HEK293 (cell line): ENCODE measurements around the gene COMMD3.

ENCODE experiments used
- CTCF ChIA-PET: fragments of 350-600 bp; formaldehyde crosslinking; extraction: SDS; loops from one replicate; lab custom pipeline; 2021; ENCODE audit warnings: antibody characterized with exemption; lab: Yijun Ruan, JAX
- POLR2A ChIA-PET: fragments of 300-600 bp; formaldehyde crosslinking; extraction: SDS; loops from one replicate; lab custom pipeline; 2020; ENCODE audit warnings: antibody characterized with exemption, inconsistent platforms; lab: Yijun Ruan, JAX
- H3K27ac ChIP-seq: fragments of 200-500 bp; sonication (Bioruptor generic); 2 replicates; pipeline ENCODE4 v1.5.1; 2014; ENCODE audit warnings: low read depth, low read length, control low read depth, inconsistent platforms; ENCODE audit errors: extremely low read depth
- H3K36me3 ChIP-seq, 2 experiments: fragments of 200-500 bp in 1 of 2; sonication (Bioruptor generic) in 1 of 2; 1 replicate in 1 of 2; 2 replicates in 1 of 2; pipeline ENCODE4 v1.5.1; 2014 to 2017; ENCODE audit warnings: inconsistent platforms in 2 of 2, low read length in 2 of 2; ENCODE audit not compliant: control insufficient read depth in 2 of 2, insufficient read depth in 1 of 2
- H3K4me1 ChIP-seq: fragments of 200-500 bp; sonication (Bioruptor generic); 2 replicates; pipeline ENCODE4 v1.5.1; 2014; ENCODE audit warnings: mild to moderate bottlenecking, low read length, inconsistent platforms; ENCODE audit not compliant: control insufficient read depth, insufficient read depth
- H3K4me3 ChIP-seq: 2 replicates; pipeline ENCODE4 v1.5.1; 2011; ENCODE audit warnings: low read depth, mild to moderate bottlenecking, control low read depth, low read length, moderate library complexity
- H3K9me3 ChIP-seq: fragments of 200-500 bp; sonication (Bioruptor generic); 2 replicates; pipeline ENCODE4 v1.5.1; 2014; ENCODE audit warnings: low read depth, low read length, inconsistent platforms; ENCODE audit not compliant: control insufficient read depth, insufficient read depth
- BCL11B ChIP-seq: fragments of 450-650 bp; formaldehyde crosslinking; IDR thresholded peaks from 2 replicates; pipeline ENCODE4 v1.5.1; 2016; ENCODE audit warnings: low read depth, missing biosample characterization, missing genetic modification characterization
- PATZ1 ChIP-seq: fragments of 450-650 bp; formaldehyde crosslinking; IDR thresholded peaks from 2 replicates; pipeline ENCODE4 v1.5.1; 2016; ENCODE audit warnings: missing biosample characterization, missing genetic modification characterization
- PRDM1 ChIP-seq: fragments of 450-650 bp; formaldehyde crosslinking; IDR thresholded peaks from 2 replicates; pipeline ENCODE4; 2016; ENCODE audit warnings: missing biosample characterization, missing genetic modification characterization
- SCRT1 ChIP-seq: fragments of 450-650 bp; formaldehyde crosslinking; IDR thresholded peaks from 2 replicates; pipeline ENCODE4 v1.5.1; 2016; ENCODE audit warnings: missing biosample characterization, missing genetic modification characterization, borderline replicate concordance
- SCRT2 ChIP-seq: fragments of 450-650 bp; formaldehyde crosslinking; IDR thresholded peaks from 2 replicates; pipeline ENCODE4 v1.5.1; 2016; ENCODE audit warnings: missing biosample characterization, missing genetic modification characterization
- ZBTB10 ChIP-seq: fragments of 450-650 bp; formaldehyde crosslinking; IDR thresholded peaks from 2 replicates; pipeline ENCODE4 v1.5.1; 2016; ENCODE audit warnings: missing biosample characterization, missing genetic modification characterization
- ZBTB17 ChIP-seq: fragments of 450-650 bp; formaldehyde crosslinking; IDR thresholded peaks from 2 replicates; pipeline ENCODE4 v1.5.1; 2016; ENCODE audit warnings: missing biosample characterization, missing genetic modification characterization
- ZNF146 ChIP-seq: fragments of 450-650 bp; formaldehyde crosslinking; IDR thresholded peaks from 2 replicates; pipeline ENCODE4 v1.5.1; 2016; ENCODE audit warnings: missing biosample characterization, missing genetic modification characterization
- ZNF169 ChIP-seq: fragments of 450-650 bp; formaldehyde crosslinking; IDR thresholded peaks from 2 replicates; pipeline ENCODE4 v1.5.1; 2016; ENCODE audit warnings: missing biosample characterization, missing genetic modification characterization
- ZNF2 ChIP-seq: fragments of 450-650 bp; formaldehyde crosslinking; IDR thresholded peaks from 2 replicates; pipeline ENCODE4 v1.5.1; 2016; ENCODE audit warnings: missing biosample characterization, missing genetic modification characterization
- ZNF354C ChIP-seq: fragments of 450-650 bp; formaldehyde crosslinking; IDR thresholded peaks from 2 replicates; pipeline ENCODE4 v1.5.1; 2016; ENCODE audit warnings: missing biosample characterization, missing genetic modification characterization, low read depth, borderline replicate concordance
- ZNF366 ChIP-seq: fragments of 450-650 bp; formaldehyde crosslinking; conservative IDR thresholded peaks from 2 replicates; pipeline ENCODE4 v1.5.1; 2016; ENCODE audit warnings: missing biosample characterization, missing genetic modification characterization
- ZNF518A ChIP-seq: fragments of 450-650 bp; formaldehyde crosslinking; conservative IDR thresholded peaks from 2 replicates; pipeline ENCODE4 v1.5.1; 2016; ENCODE audit warnings: low read depth, missing biosample characterization, missing genetic modification characterization
- ZNF529 ChIP-seq: fragments of 450-650 bp; formaldehyde crosslinking; IDR thresholded peaks from 2 replicates; pipeline ENCODE4 v1.5.1; 2017; ENCODE audit warnings: missing genetic modification characterization, missing biosample characterization; ENCODE audit not compliant: insufficient replicate concordance
- ZNF558 ChIP-seq: fragments of 450-650 bp; formaldehyde crosslinking; IDR thresholded peaks from 2 replicates; pipeline ENCODE4 v1.5.1; 2016; ENCODE audit warnings: missing biosample characterization, missing genetic modification characterization
- ZNF621 ChIP-seq: fragments of 450-650 bp; formaldehyde crosslinking; IDR thresholded peaks from 2 replicates; pipeline ENCODE4 v1.5.1; 2017; ENCODE audit warnings: missing biosample characterization, missing genetic modification characterization
- ZNF629 ChIP-seq: fragments of 450-650 bp; formaldehyde crosslinking; IDR thresholded peaks from 2 replicates; pipeline ENCODE4 v1.5.1; 2017; ENCODE audit warnings: missing biosample characterization, missing genetic modification characterization
- ZNF658 ChIP-seq: fragments of 450-650 bp; formaldehyde crosslinking; IDR thresholded peaks from 2 replicates; pipeline ENCODE4; 2016; ENCODE audit warnings: missing biosample characterization, missing genetic modification characterization
- ZNF692 ChIP-seq: fragments of 450-650 bp; formaldehyde crosslinking; IDR thresholded peaks from 2 replicates; pipeline ENCODE4 v1.5.1; 2016; ENCODE audit warnings: missing biosample characterization, missing genetic modification characterization
- ZNF768 ChIP-seq: fragments of 450-650 bp; formaldehyde crosslinking; IDR thresholded peaks from 2 replicates; pipeline ENCODE4 v1.5.1; 2018; ENCODE audit warnings: missing biosample characterization, mild to moderate bottlenecking, missing genetic modification characterization
- ZSCAN18 ChIP-seq: fragments of 450-650 bp; formaldehyde crosslinking; IDR thresholded peaks from 2 replicates; pipeline ENCODE4 v1.5.1; 2016; ENCODE audit warnings: missing biosample characterization, missing genetic modification characterization
- ZSCAN30 ChIP-seq: fragments of 450-650 bp; IDR thresholded peaks from 2 replicates; pipeline ENCODE4 v1.5.1; 2018; ENCODE audit warnings: missing biosample characterization, mild to moderate bottlenecking, missing genetic modification characterization, moderate library complexity
- ZXDB ChIP-seq: fragments of 450-650 bp; formaldehyde crosslinking; IDR thresholded peaks from 2 replicates; pipeline ENCODE4 v1.5.1; 2016; ENCODE audit warnings: missing biosample characterization, missing genetic modification characterization

COMMD3 gene

GRCh38 chr10:22325272-22326144 is 9.3 kb downstream of the COMMD3 start:
- peak overlapping the region; percentile 70 for H3K27ac ChIP-seq
- CTCF ChIA-PET: interaction anchor here (0.5 to 1.2 kb wide), 5 partner anchors 24 to 416 kb away, joined by 3 to 4 read pairs (median 3); no protein-coding TSS in a partner anchor
- peaks cover 14% of the 10 kb centered on the region for H3K4me1 ChIP-seq
- TF ChIP-seq SCRT2 (tag by site-specific recombination) (no peak), ZBTB17 (peak; percentile 61; the same call in 1 of the 2 replicates), ZBTB10 (tag by site-specific recombination) (no peak), ZNF2 (no peak), ZNF558 (tag by site-specific recombination) (no peak), ZNF768 (tag by site-specific recombination) (no peak), ZNF169 (tag by site-specific recombination) (no peak), SCRT1 (tag by site-specific recombination) (no peak), ZNF354C (tag by site-specific recombination) (no peak), ZXDB (tag by site-specific recombination) (0 out of 2 replicates have a peak, but pooled peaks have one; percentile 15), ZNF692 (tag by site-specific recombination) (no peak; the same call in 1 of the 2 replicates), ZNF518A (tag by site-specific recombination) (no peak), ZNF621 (tag by site-specific recombination) (no peak), ZNF146 (no peak), PRDM1 (tag by site-specific recombination) (0 out of 2 replicates have a peak, but pooled peaks have one; percentile 2), BCL11B (no peak), ZSCAN18 (tag by site-specific recombination) (no peak), ZNF629 (tag by site-specific recombination) (no peak), ZNF658 (tag by site-specific recombination) (no peak), ZNF529 (tag by site-specific recombination) (no peak), PATZ1 (tag by site-specific recombination) (no peak), ZSCAN30 (tag by site-specific recombination) (peak; percentile 84), ZNF366 (tag by site-specific recombination) (no peak)

More at GRCh38 chr10:22325272-22326144, 9.3 kb downstream of the COMMD3 start:
- Histone ChIP-seq H3K4me3 (peak overlapping the region; percentile 58), H3K9me3 (no peaks in the 10 kb centered on the region), H3K36me3 (peaks cover 28 to 36% of the 10 kb centered on the region in 2 experiments; a peak in 2 of 3 replicates)
- POLR2A ChIA-PET: interaction anchor here (0.9 to 1.8 kb wide), 5 partner anchors 10 to 96 kb away, joined by 3 to 9 read pairs (median 6); partner anchors contain the start of gene COMMD3
